Thoracic aorta (tissue), 2 donors: ENCODE results near the gene COL28A1. TPM values are rescaled to one million over a fixed set of nuclear protein-coding genes. Genes with fewer than 3 reads are reported as not detected.

Experiments used
- ATAC-seq: fragments of 150-250 bp; one replicate; pipeline ENCODE4 v1.8.0; 2017; ENCODE audit warnings: low read depth; ENCODE audit not compliant: insufficient number of reproducible peaks, low FRiP score
- DNase-seq: peaks from one replicate; pipeline ENCODE4 v3.0.0-alpha.2; 2020; ENCODE audit warnings: low spot score
- H3K27ac ChIP-seq, 2 donors: fragments of 200-600 bp; sonication (generic); 1 replicate in 1 of 2; 2 replicates in 1 of 2; pipeline ENCODE4 v1.5.1; 2016; ENCODE audit warnings: mild to moderate bottlenecking in 2 of 2, moderate library complexity in 2 of 2
- H3K27me3 ChIP-seq: fragments of 200-600 bp; sonication (generic); replicated peaks from 2 replicates; pipeline ENCODE4 v1.6.0; 2016; ENCODE audit warnings: mild to moderate bottlenecking; ENCODE audit not compliant: insufficient read depth
- H3K36me3 ChIP-seq: fragments of 200-600 bp; sonication (generic); one replicate; pipeline ENCODE4 v1.5.1; 2016
- H3K4me1 ChIP-seq, 2 donors: fragments of 200-600 bp; sonication (generic); 1 replicate in 1 of 2; 2 replicates in 1 of 2; pipeline versions ENCODE4 v1.5.1 to v1.6.0; 2016; ENCODE audit warnings: low read depth in 2 of 2, mild to moderate bottlenecking in 1 of 2; ENCODE audit not compliant: control insufficient read depth in 1 of 2
- H3K4me3 ChIP-seq: fragments of 200-600 bp; sonication (generic); 2 replicates; pipeline ENCODE4 v1.5.1; 2016; ENCODE audit warnings: mild to moderate bottlenecking
- H3K9me3 ChIP-seq: fragments of 200-600 bp; sonication (generic); 2 replicates; pipeline ENCODE4 v1.5.1; 2016
- CTCF ChIP-seq: fragments of 200-600 bp; sonication (generic); IDR thresholded peaks from one replicate; pipeline ENCODE4 v1.5.1; 2019; ENCODE audit warnings: antibody characterized with exemption
- total RNA-seq, 2 donors: library from RNA; depleted of rRNA; stranded (reverse); fragments of >200 nt; gene quantifications; one replicate each; pipeline versions ENCODE4 v1.1.0 to v1.2.3, GENCODE V29; 2016

COL28A1 gene
- total RNA-seq, 2 donors from 2014 or later, result 2.4 to 3.0 TPM

- no peak overlapping the region for H3K27ac ChIP-seq
- H3K27me3 ChIP-seq, result no peaks in the 10 kb centered on the region
- TF ChIP-seq CTCF, result no peak
- no peak for ATAC-seq
- no peaks in the 10 kb centered on the region for H3K9me3 ChIP-seq
- no peaks in the 10 kb centered on the region for H3K36me3 ChIP-seq
- peaks cover 0 to 7% of the 10 kb centered on the region in 2 donors for H3K4me1 ChIP-seq
- no peak overlapping the region for H3K4me3 ChIP-seq
- no peak for DNase-seq
These were observed 188.6 kb downstream of the COL28A1 start for GRCh38 chr7:7347045-7347444.

DNA sequence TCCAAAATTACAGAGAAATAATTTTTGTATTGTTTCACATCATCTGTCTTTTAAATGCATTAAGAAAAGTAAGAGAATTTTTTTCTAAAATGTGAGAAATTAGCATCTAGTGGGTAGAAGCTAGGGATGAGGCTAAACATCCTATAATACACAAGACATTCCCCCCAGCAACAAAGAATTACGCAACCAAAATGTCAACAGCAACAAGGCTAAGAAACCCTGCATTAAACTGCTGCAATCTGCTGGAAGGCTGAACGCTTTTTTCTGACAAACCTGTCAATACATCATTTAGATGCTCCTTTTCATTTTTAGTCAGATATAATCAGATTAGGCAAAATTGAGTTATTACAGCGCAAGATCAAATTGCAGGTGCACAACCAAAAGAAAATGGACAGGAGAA is 191.1 kb downstream of the COL28A1 start:
- H3K4me1 ChIP-seq, result no peaks in the 10 kb centered on the region
- DNase-seq (no peak), ATAC-seq (no peak)
- H3K27ac ChIP-seq, result no peak overlapping the region
- no peaks in the 10 kb centered on the region for H3K9me3 ChIP-seq
- no peaks in the 10 kb centered on the region for H3K27me3 ChIP-seq
- TF ChIP-seq CTCF, result no peak
- H3K36me3 ChIP-seq, result no peaks in the 10 kb centered on the region
- no peak overlapping the region for H3K4me3 ChIP-seq

GRCh38 chr7:7335909-7336308 is 199.8 kb downstream of the COL28A1 start:
- H3K4me3 ChIP-seq, result no peak overlapping the region
- no peaks in the 10 kb centered on the region for H3K9me3 ChIP-seq
- ATAC-seq, result no peak
- no peaks in the 10 kb centered on the region for H3K4me1 ChIP-seq
- TF ChIP-seq CTCF, result no peak
- DNase-seq, result no peak
- H3K27ac ChIP-seq, result no peak overlapping the region
- H3K36me3 ChIP-seq, result no peaks in the 10 kb centered on the region
- no peaks in the 10 kb centered on the region for H3K27me3 ChIP-seq

DNA sequence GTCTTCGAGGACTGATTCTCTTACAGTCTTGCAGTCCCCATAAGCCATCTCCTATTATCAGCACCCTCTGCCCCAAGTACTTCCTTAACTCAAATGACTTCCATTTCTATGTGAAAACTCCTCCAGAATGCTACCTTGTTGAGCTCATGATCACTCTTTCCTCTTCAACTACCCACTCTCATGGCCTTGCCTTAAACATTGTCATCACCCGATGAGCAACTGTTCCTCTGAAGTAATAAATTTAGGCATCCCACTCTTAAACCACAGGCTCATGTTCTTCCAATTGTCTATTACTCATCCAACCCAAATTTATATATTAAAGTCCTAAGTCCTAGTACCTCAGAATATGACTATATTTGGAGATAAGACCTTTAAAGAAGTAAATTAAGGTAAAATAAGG is 200.5 kb downstream of the COL28A1 start:
- ATAC-seq (no peak), DNase-seq (no peak)
- Histone ChIP-seq H3K4me3 (no peak overlapping the region), H3K4me1 (no peaks in the 10 kb centered on the region), H3K36me3 (no peaks in the 10 kb centered on the region), H3K27ac (no peak overlapping the region), H3K9me3 (no peaks in the 10 kb centered on the region), H3K27me3 (no peaks in the 10 kb centered on the region)
- TF ChIP-seq CTCF, result no peak

GRCh38 chr7:7333610-7334009 is 202.1 kb downstream of the COL28A1 start:
- Histone ChIP-seq H3K27me3 (no peaks in the 10 kb centered on the region), H3K36me3 (no peaks in the 10 kb centered on the region), H3K27ac (no peak overlapping the region), H3K9me3 (no peaks in the 10 kb centered on the region), H3K4me1 (no peaks in the 10 kb centered on the region), H3K4me3 (no peak overlapping the region)
- TF ChIP-seq CTCF, result no peak
- DNase-seq (no peak), ATAC-seq (no peak)
